ENCODE measurements around the gene YBX2. TPM values are rescaled to one million over a fixed set of nuclear protein-coding genes. Genes with fewer than 3 reads are reported as not detected.

Gene YBX2
- total RNA-seq, 1 experiment from 2014 or later: 24.0 TPM

DNA sequence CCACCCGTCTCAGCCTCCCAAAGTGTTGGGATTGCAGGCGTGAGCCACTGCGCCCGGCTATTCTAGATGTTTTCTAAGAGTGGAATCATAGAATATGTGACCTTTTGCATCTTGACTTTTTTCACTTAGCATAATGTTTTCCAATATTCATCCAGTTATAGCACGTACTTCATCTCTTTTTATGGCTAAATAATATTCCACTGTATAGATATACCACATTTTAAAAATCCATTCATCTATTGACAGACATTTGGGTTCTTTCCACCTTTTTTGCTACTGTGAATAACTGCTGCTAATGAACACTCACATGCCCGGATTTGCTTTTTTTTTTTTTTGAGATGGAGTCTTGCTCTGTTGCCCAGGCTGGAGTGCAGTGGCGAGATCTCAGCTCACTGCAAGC, 9.7 kb upstream of the YBX2 start:
- Histone ChIP-seq H2BK120ac (ENCODE audit: low read depth, low read length, poor library complexity, severe bottlenecking) (no peak overlapping the region), H2AK5ac (ENCODE audit: insufficient read length, low read length) (no peak overlapping the region), H3K23me2 (ENCODE audit: insufficient read length, low read depth, low read length, poor library complexity, severe bottlenecking) (peaks cover 9% of the 10 kb centered on the region), H2BK20ac (ENCODE audit: low read depth, low read length, poor library complexity, severe bottlenecking) (no peak overlapping the region), H3K4ac (ENCODE audit: low read depth, low read length) (no peak overlapping the region), H3K9me3 (ENCODE audit: control insufficient read depth, low read depth, low read length) (no peaks in the 10 kb centered on the region), H3K27ac (ENCODE audit: insufficient read length, low read depth, low read length) (no peak overlapping the region), H2BK5ac (ENCODE audit: insufficient read length, low read length) (no peak overlapping the region), H3K14ac (ENCODE audit: insufficient read depth, low read length) (no peak overlapping the region), H3K27me3 (ENCODE audit: insufficient read depth, low read length) (no peaks in the 10 kb centered on the region), H2AFZ (ENCODE audit: low read length) (no peak overlapping the region), H3K23ac (ENCODE audit: insufficient read length, low read depth, low read length) (no peak overlapping the region), H3K4me1 (ENCODE audit: insufficient read depth, low read length) (peaks cover 2% of the 10 kb centered on the region; the same call in 1 of the 2 replicates), H3K79me2 (ENCODE audit: insufficient read depth, low read length) (peaks cover 11% of the 10 kb centered on the region), H4K91ac (ENCODE audit: insufficient read length, low read depth, low read length) (no peak overlapping the region), H4K8ac (replicated peaks; ENCODE audit: insufficient read length, low read depth, low read length) (no peak overlapping the region), H3K56ac (ENCODE audit: insufficient read length, low read depth, low read length) (no peak overlapping the region), H3K4me2 (ENCODE audit: insufficient read depth, insufficient read length, low read length) (no peak overlapping the region), H2BK12ac (ENCODE audit: insufficient read length, low read depth, low read length) (no peak overlapping the region), H3T11ph (ENCODE audit: low read length) (no peak overlapping the region), H3K18ac (ENCODE audit: insufficient read length, low read depth, low read length) (no peak overlapping the region), H3K79me1 (ENCODE audit: insufficient read depth, low read depth, low read length, poor library complexity, severe bottlenecking) (no peaks in the 10 kb centered on the region), H2BK15ac (ENCODE audit: low read depth, low read length) (no peak overlapping the region), H4K5ac (ENCODE audit: insufficient read length, low read depth, low read length) (no peak overlapping the region), H4K20me1 (ENCODE audit: control insufficient read depth, insufficient read depth, insufficient read length) (no peaks in the 10 kb centered on the region), H3K9ac (ENCODE audit: extremely low read depth, insufficient read length, low read length) (no peak overlapping the region)
- H3K36me3 Mint-ChIP-seq (ENCODE audit: insufficient read depth in 1 of 3, low read depth in 3 of 3): peaks cover 2 to 10% (median 7%) of the 10 kb centered on the region in 3 experiments; a peak in 6 of 7 replicates
- H3K27ac Mint-ChIP-seq: no peak overlapping the region
- peaks cover 12% of the 10 kb centered on the region for H3K27me3 Mint-ChIP-seq (ENCODE audit: low read depth)
- peaks cover 8% of the 10 kb centered on the region in 2 experiments for H3K4me1 Mint-ChIP-seq
- TF ChIP-seq CTCF (conservative IDR thresholded peaks at IDR 0.05): no peak
- no peak overlapping the region for H3K4me3 Mint-ChIP-seq
- no peak for DNase-seq
- peaks cover 0 to 6% of the 10 kb centered on the region in 2 experiments; a peak in 1 of 5 replicates for H3K9me3 Mint-ChIP-seq
- WGBS (ENCODE audit: extremely low coverage, insufficient read length, low lambda C conversion rate): no CpG with 5 or more reads among the region's 7 CpGs

Measured in H9 (cell line).